ENCODE results near the gene KYAT1. TPM values are rescaled to one million over a fixed set of nuclear protein-coding genes. Genes with fewer than 3 reads are reported as not detected.

Gene KYAT1
- total and polyA plus RNA-seq, 2 of the 13 experiments (the other 11 are each of a cell fraction or from before 2014, with no cell fraction given): 9.2 to 46.5 TPM

- TF ChIP-seq MTF2 (CRISPR knock-in tag; IDR thresholded peaks at IDR 0.05; ENCODE audit: borderline replicate concordance) (peak; percentile 38; the same call in 1 of the 2 replicates), TEAD3 (CRISPR knock-in tag; optimal IDR thresholded peaks at IDR 0.05; ENCODE audit: borderline replicate concordance) (peak; percentile 81), USF2 (IDR thresholded peaks at IDR 0.05; ENCODE audit: low read depth, low read length) (peak; percentile 35; the same call in 1 of the 2 replicates), USF2 (CRISPR knock-in tag; IDR thresholded peaks at IDR 0.05; ENCODE audit: borderline replicate concordance) (peak; percentile 92), CBFB (CRISPR knock-in tag; IDR thresholded peaks at IDR 0.05) (peak; percentile 91), AGO1 (IDR thresholded peaks at IDR 0.05; ENCODE audit: low read depth, low read length, poor library complexity, severe bottlenecking) (no peak), KDM2A (CRISPR knock-in tag; IDR thresholded peaks at IDR 0.05; ENCODE audit: borderline replicate concordance, low read depth) (peak; percentile 92), MLX (CRISPR knock-in tag; IDR thresholded peaks at IDR 0.05) (peak; percentile 74; the same call in 1 of the 2 replicates), SSRP1 (CRISPR knock-in tag; IDR thresholded peaks at IDR 0.05) (peak; percentile 67; the same call in 1 of the 2 replicates), PRDM10 (CRISPR knock-in tag; IDR thresholded peaks at IDR 0.05; ENCODE audit: low read depth) (0 out of 2 replicates have a peak, but pooled peaks have one; percentile 16), ESRRA (CRISPR knock-in tag; IDR thresholded peaks at IDR 0.05; ENCODE audit: low read depth) (peak; percentile 89), ZSCAN12 (CRISPR knock-in tag; IDR thresholded peaks at IDR 0.05) (peak; percentile 80; the same call in 1 of the 2 replicates), NFE2L2 (IDR thresholded peaks at IDR 0.05; ENCODE audit: low read length) (no peak), RBFOX2 (IDR thresholded peaks at IDR 0.05; ENCODE audit: low read depth, low read length) (peak; percentile 80), TARDBP (CRISPR knock-in tag; IDR thresholded peaks at IDR 0.05) (peak; percentile 96), TSC22D2 (CRISPR knock-in tag; IDR thresholded peaks at IDR 0.05; ENCODE audit: borderline replicate concordance) (peak; percentile 81; the same call in 1 of the 2 replicates), ZNF713 (CRISPR knock-in tag; IDR thresholded peaks at IDR 0.05) (0 out of 2 replicates have a peak, but pooled peaks have one; percentile 72), ZNF317 (CRISPR knock-in tag; IDR thresholded peaks at IDR 0.05) (peak; percentile 92), MED13 (CRISPR knock-in tag; IDR thresholded peaks at IDR 0.05) (no peak), ZNF672 (CRISPR knock-in tag; IDR thresholded peaks at IDR 0.05) (0 out of 2 replicates have a peak, but pooled peaks have one; percentile 53), ZNF292 (CRISPR knock-in tag; IDR thresholded peaks at IDR 0.05; ENCODE audit: borderline replicate concordance, low read depth) (no peak), SNRNP70 (IDR thresholded peaks at IDR 0.05; ENCODE audit: low read depth, low read length) (no peak), ZNF614 (CRISPR knock-in tag; IDR thresholded peaks at IDR 0.05; ENCODE audit: borderline replicate concordance) (peak; percentile 92; the same call in 1 of the 2 replicates), ZNF607 (CRISPR knock-in tag; IDR thresholded peaks at IDR 0.05; ENCODE audit: borderline replicate concordance) (peak; percentile 97; the same call in 1 of the 2 replicates)
Observed at GRCh38 chr9:128786681-128787601, 94.8 kb downstream of the KYAT1 start, which contains the start of gene TBC1D13 (continued).
